ENCODE measurements around the gene KCNC4.

DNA sequence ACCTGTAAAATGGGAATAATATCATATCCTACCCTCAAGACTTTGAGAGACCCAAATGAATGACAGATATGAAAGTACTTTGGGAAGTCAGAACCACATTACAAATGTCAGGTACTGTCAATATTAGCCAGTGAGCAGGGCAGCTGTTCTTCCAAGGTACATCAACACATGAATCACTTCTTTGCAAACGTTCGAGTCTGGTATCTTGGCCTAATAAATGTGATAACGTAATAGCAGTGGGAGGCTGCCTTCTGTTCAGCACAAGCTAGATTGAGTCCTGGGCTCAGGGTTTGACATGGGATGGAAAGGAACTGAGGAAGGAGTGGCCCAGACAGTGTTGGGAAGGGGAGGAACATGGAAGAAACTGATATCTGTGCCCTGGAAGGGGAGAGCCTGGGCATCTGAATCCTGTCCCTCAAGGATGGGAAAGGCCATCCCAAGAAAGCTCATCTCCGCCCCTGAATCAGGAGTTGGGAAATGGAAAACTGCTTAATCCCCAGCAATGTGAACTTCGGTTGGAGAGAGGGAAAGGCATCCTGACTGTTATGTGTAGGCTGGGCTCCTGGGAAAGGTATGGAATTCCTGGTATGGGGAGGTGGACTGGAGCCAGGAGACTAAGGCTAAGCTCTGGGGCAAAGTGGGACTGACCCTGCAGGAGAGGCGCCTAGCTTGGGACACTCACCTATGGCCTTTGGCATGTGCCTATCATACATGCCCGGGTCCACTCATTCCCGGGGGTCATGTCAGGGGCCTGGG is 14.3 kb downstream of the KCNC4 start:
- TF ChIP-seq EZH2 (IDR thresholded peaks at IDR 0.05; ENCODE audit: insufficient read depth, poor library complexity, severe bottlenecking) (no peak), EZH2phosphoT487 (IDR thresholded peaks at IDR 0.05; ENCODE audit: insufficient read depth, low read depth) (no peak)
